GM23338 (cell line): ENCODE measurements around the gene SLC25A15. TPM values are rescaled to one million over a fixed set of nuclear protein-coding genes. Genes with fewer than 3 reads are reported as not detected.

ENCODE experiments used
- ATAC-seq: fragments of 200-7000 bp; cut with Tn5 transposase; 3 replicates; pipeline ENCODE4 v1.9.1; 2020
- DNase-seq: peaks from one replicate; pipeline ENCODE4 v3.0.0-alpha.2; 2015; ENCODE audit warnings: low spot score
- H2AFZ ChIP-seq: fragments of 200-600 bp; sonication (generic); 2 replicates; pipeline ENCODE4 v1.8.0; 2016; ENCODE audit warnings: antibody characterized with exemption, mild to moderate bottlenecking, moderate library complexity
- H3F3A ChIP-seq: fragments of 200-600 bp; sonication (generic); replicated peaks from 2 replicates; pipeline ENCODE4 v1.8.0; 2017; ENCODE audit warnings: antibody characterized with exemption, mixed run types, low read depth
- H3K27ac ChIP-seq: fragments of 200-600 bp; sonication (generic); 2 replicates; pipeline ENCODE4 v1.6.1; 2016; ENCODE audit warnings: low read depth
- H3K27me3 ChIP-seq: fragments of 200-600 bp; sonication (generic); 2 replicates; pipeline ENCODE4 v1.8.0; 2016; ENCODE audit warnings: mild to moderate bottlenecking, mixed run types, moderate library complexity; ENCODE audit not compliant: insufficient read depth
- H3K36me3 ChIP-seq: fragments of 200-600 bp; sonication (generic); 2 replicates; pipeline ENCODE4 v1.8.0; 2016; ENCODE audit warnings: mild to moderate bottlenecking; ENCODE audit not compliant: insufficient read depth
- H3K4me1 ChIP-seq: fragments of 200-600 bp; sonication (generic); 2 replicates; pipeline ENCODE4 v1.8.0; 2016; ENCODE audit warnings: mild to moderate bottlenecking, moderate library complexity; ENCODE audit not compliant: insufficient read depth
- H3K4me2 ChIP-seq: fragments of 200-600 bp; sonication (generic); 2 replicates; pipeline ENCODE4 v1.7.1; 2017; ENCODE audit warnings: mixed run types
- H3K4me3 ChIP-seq: fragments of 200-600 bp; sonication (generic); 2 replicates; pipeline ENCODE4 v1.6.1; 2016; ENCODE audit warnings: mixed run types
- H3K79me2 ChIP-seq: fragments of 200-600 bp; sonication (generic); replicated peaks from 2 replicates; pipeline ENCODE4 v1.8.0; 2017; ENCODE audit warnings: mild to moderate bottlenecking; ENCODE audit not compliant: insufficient read depth
- H3K9me2 ChIP-seq: fragments of 200-600 bp; sonication (generic); 2 replicates; pipeline ENCODE4 v1.8.0; 2017; ENCODE audit not compliant: insufficient read depth
- H4K20me1 ChIP-seq: fragments of 200-600 bp; sonication (generic); replicated peaks from 2 replicates; pipeline ENCODE4 v1.8.0; 2017; ENCODE audit warnings: mild to moderate bottlenecking; ENCODE audit not compliant: insufficient read depth
- H3K27ac Mint-ChIP-seq: 2 replicates; pipeline ENCODE4 v1.8.0; 2020; ENCODE audit warnings: inconsistent platforms, mild to moderate bottlenecking, moderate library complexity, mixed read lengths
- H3K27me3 Mint-ChIP-seq: 3 replicates; pipeline ENCODE4 v1.8.0; 2022; ENCODE audit warnings: low read depth, mild to moderate bottlenecking, moderate library complexity, mixed read lengths, inconsistent platforms; ENCODE audit not compliant: insufficient read depth, poor library complexity
- H3K36me3 Mint-ChIP-seq: 3 replicates; pipeline ENCODE4 v1.8.0; 2021; ENCODE audit warnings: low read depth, mild to moderate bottlenecking, inconsistent platforms, moderate library complexity, mixed read lengths
- H3K4me1 Mint-ChIP-seq: 3 replicates; pipeline ENCODE4 v1.8.0; 2020; ENCODE audit warnings: mild to moderate bottlenecking, inconsistent platforms, mixed read lengths
- H3K4me3 Mint-ChIP-seq: 3 replicates; pipeline ENCODE4 v1.8.0; 2021; ENCODE audit warnings: moderate library complexity, mild to moderate bottlenecking, inconsistent platforms, mixed read lengths
- H3K9me3 Mint-ChIP-seq: 3 replicates; pipeline ENCODE4 v1.8.0; 2020; ENCODE audit warnings: moderate library complexity, mild to moderate bottlenecking, inconsistent platforms, mixed read lengths
- CREB1 ChIP-seq: fragments of 250-450 bp; sonication (Bioruptor Pico); IDR thresholded peaks from 2 replicates; pipeline ENCODE4 v1.5.0; 2020; ENCODE audit warnings: low read depth, mild to moderate bottlenecking, moderate library complexity
- CTCF ChIP-seq, 2 experiments: fragments of 200-600 bp in 1 of 2; sonication (generic) in 1 of 2; conservative IDR thresholded peaks; 2 replicates each; pipeline versions ENCODE4 v1.5.1 to v1.6.1; 2016 to 2017; ENCODE audit warnings: antibody characterized with exemption in 2 of 2, low read depth in 2 of 2, mild to moderate bottlenecking in 2 of 2, moderate library complexity in 1 of 2
- ETS1 ChIP-seq: IDR thresholded peaks from 2 replicates; pipeline ENCODE4 v1.6.1; 2016; ENCODE audit warnings: antibody characterized with exemption
- EZH2 ChIP-seq: fragments of 200-600 bp; sonication (generic); IDR thresholded peaks from one replicate; pipeline ENCODE4 v1.8.0; 2017; ENCODE audit warnings: antibody characterized with exemption, mild to moderate bottlenecking, low read depth; ENCODE audit not compliant: unreplicated experiment
- EZH2phosphoT487 ChIP-seq: fragments of 200-600 bp; sonication (generic); IDR thresholded peaks from one replicate; pipeline ENCODE4 v1.8.1; 2018; ENCODE audit warnings: antibody characterized with exemption; ENCODE audit not compliant: unreplicated experiment
- JUNB ChIP-seq: IDR thresholded peaks from one replicate; pipeline ENCODE4 v1.6.1; 2016; ENCODE audit warnings: antibody characterized with exemption; ENCODE audit not compliant: unreplicated experiment
- NANOG ChIP-seq: IDR thresholded peaks from 2 replicates; pipeline ENCODE4 v1.6.1; 2016; ENCODE audit warnings: antibody characterized with exemption, borderline replicate concordance
- POLR2AphosphoS5 ChIP-seq: IDR thresholded peaks from 2 replicates; pipeline ENCODE4 v1.6.1; 2016; ENCODE audit warnings: antibody characterized with exemption, low read depth
- REST ChIP-seq: IDR thresholded peaks from one replicate; pipeline ENCODE4 v1.6.1; 2018; ENCODE audit warnings: antibody characterized with exemption; ENCODE audit not compliant: unreplicated experiment
- STAT1 ChIP-seq: IDR thresholded peaks from one replicate; pipeline ENCODE4 v1.6.1; 2016; ENCODE audit warnings: antibody characterized with exemption; ENCODE audit not compliant: unreplicated experiment
- ZNF114 ChIP-seq: fragments of 250-450 bp; sonication (Bioruptor Pico); IDR thresholded peaks from 2 replicates; pipeline ENCODE4 v1.5.0; 2020; ENCODE audit warnings: mild to moderate bottlenecking, moderate library complexity
- ZNF331 ChIP-seq: fragments of 250-450 bp; sonication (Bioruptor Pico); IDR thresholded peaks from 2 replicates; pipeline ENCODE4 v1.5.0; 2020; ENCODE audit warnings: low read depth, mild to moderate bottlenecking, moderate library complexity
- ZNF462 ChIP-seq: fragments of 250-450 bp; sonication (Bioruptor Pico); IDR thresholded peaks from 2 replicates; pipeline ENCODE4 v1.5.0; 2020; ENCODE audit warnings: mild to moderate bottlenecking, moderate library complexity
- polyA plus RNA-seq: library from polyadenylated mRNA; unstranded; fragments of >200 nt; fragmentation: Nextera tagmentation; extraction: Ambion mirVana; gene quantifications from 2 replicates; pipeline ENCODE4 v1.2.1, GENCODE V29; 2016
- total RNA-seq: library from RNA; depleted of rRNA; stranded (reverse); fragments of >200 nt; shearing (Covaris generic); gene quantifications from 2 replicates; pipeline ENCODE4 v1.2.3, GENCODE V29; 2014

Gene SLC25A15
- total and polyA plus RNA-seq, 2 experiments from 2014 or later: 6.5 to 32.6 TPM

GRCh38 chr13:40770934-40771618 lies 18.3 kb upstream of the SLC25A15 start, which contains the start of gene MRPS31:
Gene MRPS31, minus strand, starts transcription at chr13:40771190. Its CDS starts 54 bp downstream, at chr13:40771136.
- Histone ChIP-seq H2AFZ (peak within 1 kb of the TSS; percentile 96), H3K36me3 (peaks cover 5% of the 10 kb centered on the region; the same call in 1 of the 2 replicates), H3K4me1 (peaks cover 5% of the 10 kb centered on the region), H3K27me3 (no peaks in the 10 kb centered on the region), H3F3A (no peaks in the 10 kb centered on the region), H3K4me2 (peak within 1 kb of the TSS; percentile 92), H3K4me3 (peak within 1 kb of the TSS; percentile 84), H4K20me1 (no peaks in the 10 kb centered on the region), H3K27ac (peak within 1 kb of the TSS; percentile 97), H3K9me2 (no peaks in the 10 kb centered on the region), H3K79me2 (peaks cover 15% of the 10 kb centered on the region)
- Mint-ChIP-seq H3K4me3 (peak within 1 kb of the TSS; percentile 98), H3K36me3 (no peaks in the 10 kb centered on the region; the same call in 2 of the 3 replicates), H3K4me1 (peaks cover 5% of the 10 kb centered on the region), H3K27me3 (peaks cover 2% of the 10 kb centered on the region), H3K27ac (peak within 1 kb of the TSS; percentile 96), H3K9me3 (no peaks in the 10 kb centered on the region)
- DNase-seq (peak; percentile 98), ATAC-seq (peak; percentile 100)
- TF ChIP-seq JUNB (no peak), ZNF114 (CRISPR knock-in tag) (no peak), REST (peak; percentile 33), STAT1 (no peak), EZH2 (no peak), EZH2phosphoT487 (no peak), NANOG (no peak), ZNF462 (CRISPR knock-in tag) (no peak), POLR2AphosphoS5 (peak; percentile 97), CREB1 (CRISPR knock-in tag) (peak; percentile 74), CTCF (conservative IDR thresholded peaks at IDR 0.05; ENCODE audit: low read depth in 2 of 2) (no peak), ZNF331 (CRISPR knock-in tag) (no peak), ETS1 (peak; percentile 91)
